Cerebellar nuclear complex (tissue), 1 donor: ENCODE data around the gene HMGB3.
"Not testable (repeated sequence)": the region's sequence is repeated elsewhere in the genome, so short reads cannot be mapped to it uniquely, and the experiment has no call there.

ENCODE experiments used
- DNase-seq, 2 experiments: peaks; one replicate each; lab custom pipeline; 2025; lab: John Stamatoyannopoulos, UW

HMGB3 gene

GRCh38 chrX:150982788-150983520 is at the start of gene HMGB3:
HMGB3 (plus strand) TSS chrX:150983335; CDS start chrX:150985600, 2,265 bp downstream.
- DNase-seq = peak; percentile 18 to 31

- DNase-seq = no peak
Measured at GRCh38 chrX:150933945-150934350, 49.2 kb upstream of the HMGB3 start.

GRCh38 chrX:150934453-150934852 is 48.7 kb upstream of the HMGB3 start:
- peak in 1 of 2 experiments; percentile 9 for DNase-seq

GRCh38 chrX:150935467-150935866 is 47.7 kb upstream of the HMGB3 start:
- DNase-seq = no peak

- DNase-seq = no peak
Measured at GRCh38 chrX:150936556-150936955, 46.6 kb upstream of the HMGB3 start.

GRCh38 chrX:150940844-150941495 is 42.2 kb upstream of the HMGB3 start:
- no peak for DNase-seq

GRCh38 chrX:150941580-150941979 is 41.6 kb upstream of the HMGB3 start:
- no peak for DNase-seq

- no peak for DNase-seq
Measured at GRCh38 chrX:150942942-150943594, 40.1 kb upstream of the HMGB3 start.

GRCh38 chrX:150944233-150944632 is 38.9 kb upstream of the HMGB3 start:
- DNase-seq = no peak

GRCh38 chrX:150954951-150955350 is 28.2 kb upstream of the HMGB3 start:
- no peak for DNase-seq

GRCh38 chrX:150955590-150955989 is 27.5 kb upstream of the HMGB3 start:
- no peak for DNase-seq

- DNase-seq = no peak
Measured at GRCh38 chrX:150958177-150958576, 25.0 kb upstream of the HMGB3 start.

- no peak for DNase-seq
Measured at GRCh38 chrX:150959557-150959956, 23.6 kb upstream of the HMGB3 start.

- no peak for DNase-seq
Measured at GRCh38 chrX:150961631-150962030, 21.5 kb upstream of the HMGB3 start.

- DNase-seq = not testable (repeated sequence)
Measured at GRCh38 chrX:150964416-150964815, 18.7 kb upstream of the HMGB3 start.

GRCh38 chrX:150966235-150966634 is 16.9 kb upstream of the HMGB3 start:
- DNase-seq = no peak

GRCh38 chrX:150966742-150967141 is 16.4 kb upstream of the HMGB3 start:
- no peak for DNase-seq

- DNase-seq = no peak
Measured at GRCh38 chrX:150967786-150968185, 15.3 kb upstream of the HMGB3 start.

GRCh38 chrX:150968862-150969720 is 14.0 kb upstream of the HMGB3 start:
- DNase-seq = no peak

GRCh38 chrX:150972450-150972849 is 10.7 kb upstream of the HMGB3 start:
- DNase-seq = no peak

GRCh38 chrX:150975655-150976390 is 7.3 kb upstream of the HMGB3 start:
- DNase-seq = no peak
